K562 (cell line): ENCODE results near the gene PRDM11. TPM values are rescaled to one million over a fixed set of nuclear protein-coding genes. Genes with fewer than 3 reads are reported as not detected.

Experiments used
- ATAC-seq: fragments of 200-7000 bp; cut with Tn5 transposase; 3 replicates; pipeline ENCODE4 v1.9.1; 2020; ENCODE audit warnings: moderate library complexity
- BruUV-seq: library from RNA; stranded (reverse); fragments of 400-500 nt; replicated peaks from 2 replicates; lab custom pipeline; 2021; lab: Mats Ljungman, UMichigan
- CTCF ChIA-PET: fragments of 300-600 bp; formaldehyde crosslinking; extraction: SDS; loops from one replicate; lab custom pipeline; 2021; ENCODE audit warnings: low intra/inter-chr PET ratio; lab: Yijun Ruan, JAX
- POLR2A ChIA-PET: fragments of 300-600, 350-650 bp; sonication (Branson Sonifier 250); formaldehyde crosslinking; extraction: SDS; loops from one replicate; lab custom pipeline; 2021; ENCODE audit warnings: antibody characterized with exemption, inconsistent platforms; lab: Yijun Ruan, JAX
- DNase-seq, 4 experiments: peaks; one replicate each; pipeline versions ENCODE4 v3.0.0 to v3.0.0-alpha.2; 2011 to 2018; ENCODE audit warnings: low spot score in 3 of 4, mixed read lengths in 3 of 4; ENCODE audit errors: extremely low read depth in 1 of 4
- FAIRE-seq: peaks from 2 replicates; lab custom pipeline; 2011; peaks lifted over from hg19 to GRCh38; lab: Jason Lieb, UNC
- H2AFZ ChIP-seq: 2 replicates; pipeline ENCODE4 v1.6.0; 2011; ENCODE audit warnings: low read depth, low read length, control low read depth, inconsistent platforms
- H3K27ac ChIP-seq: fragments of 200-600 bp; 3 replicates; pipeline ENCODE4 v1.8.0; 2011; ENCODE audit warnings: low read depth, mild to moderate bottlenecking, control low read depth, inconsistent platforms, low read length, moderate library complexity, mixed read lengths; ENCODE audit errors: extremely low read depth
- H3K27me3 ChIP-seq, 2 experiments: fragments of 300-600 bp in 1 of 2; 2 replicates in 1 of 2; 3 replicates in 1 of 2; pipeline versions ENCODE4 v1.6.0 to v1.8.0; 2011; ENCODE audit warnings: inconsistent platforms in 2 of 2, low read length in 2 of 2, mild to moderate bottlenecking in 1 of 2, mixed read lengths in 1 of 2, moderate library complexity in 1 of 2; ENCODE audit not compliant: control insufficient read depth in 2 of 2, insufficient read depth in 2 of 2
- H3K36me3 ChIP-seq: fragments of 300-600 bp; 3 replicates; pipeline ENCODE4 v1.8.0; 2011; ENCODE audit warnings: mild to moderate bottlenecking, low read length, inconsistent platforms; ENCODE audit not compliant: control insufficient read depth, insufficient read depth
- H3K4me1 ChIP-seq, 2 experiments: fragments of 200-600 bp in 1 of 2; replicated peaks in 1 of 2; 2 replicates in 1 of 2; 3 replicates in 1 of 2; pipeline versions ENCODE4 v1.5.1 to v1.8.0; 2011; ENCODE audit warnings: inconsistent platforms in 2 of 2, low read length in 2 of 2, mild to moderate bottlenecking in 1 of 2, mixed read lengths in 1 of 2, moderate library complexity in 1 of 2; ENCODE audit not compliant: control insufficient read depth in 2 of 2, insufficient read depth in 2 of 2
- H3K4me2 ChIP-seq: 2 replicates; pipeline ENCODE4 v1.6.1; 2011; ENCODE audit warnings: low read length, control low read depth, inconsistent platforms, mixed read lengths; ENCODE audit not compliant: insufficient read depth
- H3K4me3 ChIP-seq: fragments of 200-600 bp; sonication (generic), shearing (Covaris generic); 2 replicates; pipeline ENCODE4 v1.5.1; 2016; ENCODE audit warnings: control low read depth, inconsistent platforms
- H3K79me2 ChIP-seq: fragments of 200-600 bp; 3 replicates; pipeline ENCODE4 v1.8.0; 2011; ENCODE audit warnings: low read length, inconsistent platforms; ENCODE audit not compliant: control insufficient read depth, insufficient read depth
- H3K9ac ChIP-seq, 2 experiments: 2 replicates each; pipeline versions ENCODE4 v1.6.0 to v1.6.1; 2011; ENCODE audit warnings: low read depth in 2 of 2, low read length in 2 of 2, control low read depth in 1 of 2, inconsistent platforms in 1 of 2, mild to moderate bottlenecking in 1 of 2, mixed read lengths in 1 of 2; ENCODE audit not compliant: insufficient read depth in 1 of 2
- H3K9me1 ChIP-seq: one replicate; pipeline ENCODE4 v1.6.0; 2011; ENCODE audit warnings: inconsistent platforms, mild to moderate bottlenecking, low read length, moderate library complexity; ENCODE audit not compliant: control insufficient read depth, insufficient read depth
- H3K9me3 ChIP-seq: replicated peaks from 2 replicates; pipeline ENCODE4 v1.5.1; 2011; ENCODE audit warnings: low read depth, low read length, inconsistent platforms; ENCODE audit not compliant: control insufficient read depth, insufficient read depth
- H4K20me1 ChIP-seq: replicated peaks from 2 replicates; pipeline ENCODE4 v1.6.1; 2011; ENCODE audit warnings: low read length, inconsistent platforms, mixed read lengths; ENCODE audit not compliant: control insufficient read depth, insufficient read depth
- BCOR ChIP-seq: fragments of 450-650 bp; IDR thresholded peaks from 2 replicates; pipeline ENCODE4 v1.6.1; 2016
- C11orf30 ChIP-seq: fragments of 450-650 bp; IDR thresholded peaks from 2 replicates; pipeline ENCODE4 v1.6.1; 2016; ENCODE audit warnings: low read depth, mild to moderate bottlenecking
- CBX3 ChIP-seq, 2 experiments: IDR thresholded peaks; 1 replicate in 1 of 2; 2 replicates in 1 of 2; pipeline ENCODE4 v1.6.1; 2012; ENCODE audit warnings: inconsistent platforms in 2 of 2, low read length in 2 of 2, borderline replicate concordance in 1 of 2, control low read depth in 1 of 2
- E2F3 ChIP-seq: fragments of 250-450 bp; sonication (Bioruptor Pico); IDR thresholded peaks from 2 replicates; pipeline ENCODE4 v1.4.0; 2020; ENCODE audit warnings: mild to moderate bottlenecking
- FOXM1 ChIP-seq, 2 experiments: fragments of 450-650 bp in 1 of 2; sonication (generic) in 1 of 2; formaldehyde crosslinking in 1 of 2; IDR thresholded peaks; 2 replicates each; pipeline versions ENCODE4 v1.6.1 to v1.9.0; 2017 to 2022; ENCODE audit warnings: low read depth in 2 of 2, mild to moderate bottlenecking in 2 of 2, missing genetic modification reagents in 1 of 2, moderate library complexity in 1 of 2
- KAT8 ChIP-seq: fragments of 450-650 bp; IDR thresholded peaks from 2 replicates; pipeline ENCODE4 v1.6.1; 2016; ENCODE audit warnings: low read depth, mild to moderate bottlenecking
- MEIS2 ChIP-seq: fragments of 450-650 bp; IDR thresholded peaks from 2 replicates; pipeline ENCODE4 v1.6.1; 2014; ENCODE audit warnings: mild to moderate bottlenecking; ENCODE audit not compliant: partially characterized antibody
- MXI1 ChIP-seq: IDR thresholded peaks from 2 replicates; pipeline ENCODE4 v1.6.1; 2011; ENCODE audit warnings: low read depth, mild to moderate bottlenecking, improper control_type of control experiment, low read length
- SNIP1 ChIP-seq: fragments of 450-650 bp; IDR thresholded peaks from 2 replicates; pipeline ENCODE4 v1.7.1; 2017; ENCODE audit warnings: low read depth, mild to moderate bottlenecking
- SREBF1 ChIP-seq: fragments of 150-350 bp; IDR thresholded peaks from 2 replicates; pipeline ENCODE4 v1.6.1; 2014; ENCODE audit warnings: antibody characterized with exemption, low read depth, low read length, borderline replicate concordance
- TFAM ChIP-seq: fragments of 250-450 bp; sonication (Bioruptor Pico); conservative IDR thresholded peaks from 2 replicates; pipeline ENCODE4 v1.5.0; 2021; ENCODE audit warnings: mild to moderate bottlenecking, moderate library complexity
- ZNF785 ChIP-seq: fragments of 250-450 bp; sonication (Bioruptor Pico); IDR thresholded peaks from 2 replicates; pipeline ENCODE4 v1.4.0; 2020; ENCODE audit warnings: mild to moderate bottlenecking
- ZNF830 ChIP-seq: fragments of 250-450 bp; sonication (Bioruptor Pico); IDR thresholded peaks from 2 replicates; pipeline ENCODE4 v1.5.0; 2021; ENCODE audit warnings: mild to moderate bottlenecking
- WGBS: fragments of 100-300 bp; shearing (Covaris generic); methylation state at CpG from one replicate; pipeline ENCODE4 v1.1.6; 2016; ENCODE audit warnings: low coverage, mixed read lengths; ENCODE audit not compliant: insufficient coverage; ENCODE audit errors: missing lambda C conversion rate; 5-methylcytosine and 5-hydroxymethylcytosine counted together
- in situ Hi-C: fragments of 300-500 bp; cut with MboI; formaldehyde crosslinking; loops from 4 replicates; pipeline ENCODE4 v1.15.0; 2018; ENCODE audit warnings: inconsistent platforms, mixed read lengths
- intact Hi-C: fragments of 100-400 bp; cut with micrococcal nuclease; formaldehyde crosslinking; loops from 2 replicates; pipeline ENCODE4 v1.14.2; 2022
- polyA plus RNA-seq, 8 experiments: library from polyadenylated mRNA; depleted of rRNA in 4 of 8; stranded (reverse) in 5 of 8; unstranded in 3 of 8; fragments of >200 nt; fragmentation: Nextera tagmentation in 2 of 8; fragmentation: Illumina TruSeq in 1 of 8; extraction: Ambion mirVana in 2 of 8; extraction: Trizol in 1 of 8; gene quantifications; 2 replicates each; pipeline versions ENCODE4 v1.2.1 to v1.2.3, GENCODE V29; 2011 to 2014; ENCODE audit warnings: inconsistent platforms in 1 of 8, missing spikeins in 1 of 8
- total RNA-seq, 7 experiments: library from RNA; depleted of rRNA in 6 of 7; stranded (reverse); fragments of >200 nt in 6 of 7; fragmentation: Illumina TruSeq in 2 of 7; extraction: Trizol in 2 of 7; gene quantifications; 2 replicates each; pipeline versions ENCODE4 v1.2.1 to v1.2.3, GENCODE V29; 2011 to 2021; ENCODE audit warnings: low replicate concordance in 1 of 7
- TF ChIP-seq, protein P1 (sequence below), 2 experiments: fragments of 450-650 bp in 1 of 2; IDR thresholded peaks; 2 replicates each; pipeline ENCODE4 v1.6.1; 2011 to 2017; ENCODE audit warnings: low read depth in 2 of 2, antibody characterized with exemption in 1 of 2, borderline replicate concordance in 1 of 2, low read length in 1 of 2, mild to moderate bottlenecking in 1 of 2, mixed read lengths in 1 of 2; ENCODE audit not compliant: control insufficient read depth in 1 of 2
- TF ChIP-seq, protein P2 (sequence below): fragments of 450-650 bp; IDR thresholded peaks from one replicate; pipeline ENCODE4 v1.6.1; 2018; ENCODE audit warnings: mild to moderate bottlenecking, moderate library complexity; ENCODE audit not compliant: partially characterized antibody
- TF ChIP-seq, protein P3 (sequence below): fragments of 450-650 bp; IDR thresholded peaks from 2 replicates; pipeline ENCODE4 v1.7.0; 2016; ENCODE audit warnings: borderline replicate concordance

Gene PRDM11
- total and polyA plus RNA-seq, 9 of the 15 experiments (the other 6 are each of a cell fraction or from before 2014, with no cell fraction given): 0.01 to 1.1 (median 0.29) TPM

GRCh38 chr11:45105984-45106375 lies 40.5 kb upstream of the PRDM11 start:
- Histone ChIP-seq H3K4me1 (no peaks in the 10 kb centered on the region; a peak in 1 of 5 replicates), H3K4me2 (no peak overlapping the region), H4K20me1 (peaks cover 33% of the 10 kb centered on the region; the same call in 1 of the 2 replicates), H3K79me2 (no peaks in the 10 kb centered on the region), H3K27me3 (peaks cover 0 to 13% of the 10 kb centered on the region in 2 experiments; a peak in 3 of 5 replicates), H3K27ac (no peak overlapping the region), H2AFZ (no peak overlapping the region), H3K9me1 (peaks cover 5% of the 10 kb centered on the region), H3K4me3 (no peak overlapping the region), H3K9me3 (no peaks in the 10 kb centered on the region), H3K36me3 (no peaks in the 10 kb centered on the region), H3K9ac (no peak overlapping the region; a peak in 1 of 4 replicates)
- intact Hi-C loops (loop anchor here (1.0 kb wide), 1 partner anchor 179 kb away; no protein-coding TSS in a partner anchor), in situ Hi-C loops (loop anchor here (5.0 to 25.0 kb wide), 3 partner anchors 179 to 221 kb away; partner anchors contain the start of gene SYT13)
- WGBS: 1% methylated on average over 8 of the region's 8 CpGs
- DNase-seq (no peak), FAIRE-seq (no peak), ATAC-seq (no peak)
- ChIA-PET CTCF (interaction anchor here (0.6 to 2.6 kb wide), 6 partner anchors 151 to 197 kb away, joined by 3 to 24 read pairs (median 6); no protein-coding TSS in a partner anchor), POLR2A (interaction anchor here (1.5 kb wide), 1 partner anchor 169 kb away, joined by 10 read pairs; no protein-coding TSS in a partner anchor)
- BruUV-seq: no TSS peak
- TF ChIP-seq KAT8 (no peak), TFAM (CRISPR knock-in tag) (no peak), BCOR (no peak), MEIS2 (no peak), SNIP1 (no peak), CBX3 (IDR thresholded peaks at IDR 0.05; ENCODE audit: borderline replicate concordance in 1 of 2, low read length in 2 of 2) (no peak), ZNF785 (CRISPR knock-in tag) (no peak), C11orf30 (no peak), ZNF830 (CRISPR knock-in tag) (no peak), E2F3 (CRISPR knock-in tag) (no peak), MXI1 (no peak), SREBF1 (no peak), FOXM1 (IDR thresholded peaks at IDR 0.05; ENCODE audit: low read depth) (no peak), FOXM1 (CRISPR knock-in tag; IDR thresholded peaks at IDR 0.05; ENCODE audit: low read depth) (no peak)
- TF ChIP-seq, protein P1, sequence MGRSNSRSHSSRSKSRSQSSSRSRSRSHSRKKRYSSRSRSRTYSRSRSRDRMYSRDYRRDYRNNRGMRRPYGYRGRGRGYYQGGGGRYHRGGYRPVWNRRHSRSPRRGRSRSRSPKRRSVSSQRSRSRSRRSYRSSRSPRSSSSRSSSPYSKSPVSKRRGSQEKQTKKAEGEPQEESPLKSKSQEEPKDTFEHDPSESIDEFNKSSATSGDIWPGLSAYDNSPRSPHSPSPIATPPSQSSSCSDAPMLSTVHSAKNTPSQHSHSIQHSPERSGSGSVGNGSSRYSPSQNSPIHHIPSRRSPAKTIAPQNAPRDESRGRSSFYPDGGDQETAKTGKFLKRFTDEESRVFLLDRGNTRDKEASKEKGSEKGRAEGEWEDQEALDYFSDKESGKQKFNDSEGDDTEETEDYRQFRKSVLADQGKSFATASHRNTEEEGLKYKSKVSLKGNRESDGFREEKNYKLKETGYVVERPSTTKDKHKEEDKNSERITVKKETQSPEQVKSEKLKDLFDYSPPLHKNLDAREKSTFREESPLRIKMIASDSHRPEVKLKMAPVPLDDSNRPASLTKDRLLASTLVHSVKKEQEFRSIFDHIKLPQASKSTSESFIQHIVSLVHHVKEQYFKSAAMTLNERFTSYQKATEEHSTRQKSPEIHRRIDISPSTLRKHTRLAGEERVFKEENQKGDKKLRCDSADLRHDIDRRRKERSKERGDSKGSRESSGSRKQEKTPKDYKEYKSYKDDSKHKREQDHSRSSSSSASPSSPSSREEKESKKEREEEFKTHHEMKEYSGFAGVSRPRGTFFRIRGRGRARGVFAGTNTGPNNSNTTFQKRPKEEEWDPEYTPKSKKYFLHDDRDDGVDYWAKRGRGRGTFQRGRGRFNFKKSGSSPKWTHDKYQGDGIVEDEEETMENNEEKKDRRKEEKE (IDR thresholded peaks at IDR 0.05; ENCODE audit: borderline replicate concordance in 1 of 2, control insufficient read depth in 1 of 2, low read depth in 2 of 2, low read length in 1 of 2): no peak
- TF ChIP-seq, protein P2, sequence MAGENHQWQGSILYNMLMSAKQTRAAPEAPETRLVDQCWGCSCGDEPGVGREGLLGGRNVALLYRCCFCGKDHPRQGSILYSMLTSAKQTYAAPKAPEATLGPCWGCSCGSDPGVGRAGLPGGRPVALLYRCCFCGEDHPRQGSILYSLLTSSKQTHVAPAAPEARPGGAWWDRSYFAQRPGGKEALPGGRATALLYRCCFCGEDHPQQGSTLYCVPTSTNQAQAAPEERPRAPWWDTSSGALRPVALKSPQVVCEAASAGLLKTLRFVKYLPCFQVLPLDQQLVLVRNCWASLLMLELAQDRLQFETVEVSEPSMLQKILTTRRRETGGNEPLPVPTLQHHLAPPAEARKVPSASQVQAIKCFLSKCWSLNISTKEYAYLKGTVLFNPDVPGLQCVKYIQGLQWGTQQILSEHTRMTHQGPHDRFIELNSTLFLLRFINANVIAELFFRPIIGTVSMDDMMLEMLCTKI: no peak
- TF ChIP-seq, protein P3, sequence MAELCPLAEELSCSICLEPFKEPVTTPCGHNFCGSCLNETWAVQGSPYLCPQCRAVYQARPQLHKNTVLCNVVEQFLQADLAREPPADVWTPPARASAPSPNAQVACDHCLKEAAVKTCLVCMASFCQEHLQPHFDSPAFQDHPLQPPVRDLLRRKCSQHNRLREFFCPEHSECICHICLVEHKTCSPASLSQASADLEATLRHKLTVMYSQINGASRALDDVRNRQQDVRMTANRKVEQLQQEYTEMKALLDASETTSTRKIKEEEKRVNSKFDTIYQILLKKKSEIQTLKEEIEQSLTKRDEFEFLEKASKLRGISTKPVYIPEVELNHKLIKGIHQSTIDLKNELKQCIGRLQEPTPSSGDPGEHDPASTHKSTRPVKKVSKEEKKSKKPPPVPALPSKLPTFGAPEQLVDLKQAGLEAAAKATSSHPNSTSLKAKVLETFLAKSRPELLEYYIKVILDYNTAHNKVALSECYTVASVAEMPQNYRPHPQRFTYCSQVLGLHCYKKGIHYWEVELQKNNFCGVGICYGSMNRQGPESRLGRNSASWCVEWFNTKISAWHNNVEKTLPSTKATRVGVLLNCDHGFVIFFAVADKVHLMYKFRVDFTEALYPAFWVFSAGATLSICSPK: no peak
